ENCODE data around the gene TRABD2A.

TRABD2A gene

DNA sequence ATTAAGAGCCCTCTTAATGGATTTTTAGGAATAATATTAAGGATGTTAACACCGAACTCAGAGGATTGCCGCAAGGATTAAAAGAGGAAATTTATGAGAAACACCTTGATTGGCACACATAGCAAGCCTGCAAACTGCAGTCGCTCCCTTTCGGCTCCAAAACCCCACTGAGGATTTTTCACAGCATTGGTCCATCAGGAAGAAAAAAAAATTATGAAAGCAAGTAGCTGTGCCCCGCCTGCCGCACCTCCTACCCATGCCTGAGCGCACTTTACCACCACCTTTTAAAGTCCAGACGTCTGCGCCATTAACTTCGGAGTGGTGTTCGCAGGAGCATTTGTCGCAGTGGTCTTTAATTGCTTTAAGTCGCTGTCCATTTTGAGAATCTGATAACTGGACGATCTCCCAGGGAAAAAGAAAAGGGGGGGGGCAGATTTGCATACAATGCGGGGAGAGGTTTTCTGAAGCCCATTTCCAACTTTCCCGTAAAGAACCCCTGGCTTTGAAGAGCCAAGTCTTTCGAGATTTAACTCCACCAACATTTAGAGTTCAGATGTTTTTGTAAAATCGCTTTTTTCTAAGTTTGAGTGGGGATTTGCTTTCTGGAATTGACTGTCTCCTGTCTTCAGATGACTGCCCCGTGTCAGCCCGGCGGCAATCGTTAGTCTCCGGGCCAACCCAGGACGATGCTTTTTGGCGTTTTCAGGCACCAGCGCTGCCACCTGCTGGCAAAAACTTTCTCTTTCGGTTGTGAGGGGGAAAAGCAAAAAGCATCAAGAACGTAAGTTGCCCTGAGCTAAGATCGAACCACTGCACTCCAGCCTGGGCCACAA, 913 bp upstream of the TRABD2A start:
- no peaks in the 10 kb centered on the region for H3K9me3 ChIP-seq (ENCODE audit: insufficient read depth, low read length, severe bottlenecking)
- no peaks in the 10 kb centered on the region for H3K36me3 ChIP-seq (ENCODE audit: insufficient read depth, low read length)
- peak overlapping the region; percentile 63 for H3K4me2 ChIP-seq (ENCODE audit: insufficient read depth, low read length)
- H3K79me2 ChIP-seq (ENCODE audit: insufficient read depth, low read length), result no peaks in the 10 kb centered on the region
- H3K4me3 ChIP-seq (ENCODE audit: low read depth in 1 of 2, low read length in 2 of 2), result peak overlapping the region in 1 of 2 experiments; percentile 38; a peak in 2 of 4 replicates
- TF ChIP-seq, protein P1, sequence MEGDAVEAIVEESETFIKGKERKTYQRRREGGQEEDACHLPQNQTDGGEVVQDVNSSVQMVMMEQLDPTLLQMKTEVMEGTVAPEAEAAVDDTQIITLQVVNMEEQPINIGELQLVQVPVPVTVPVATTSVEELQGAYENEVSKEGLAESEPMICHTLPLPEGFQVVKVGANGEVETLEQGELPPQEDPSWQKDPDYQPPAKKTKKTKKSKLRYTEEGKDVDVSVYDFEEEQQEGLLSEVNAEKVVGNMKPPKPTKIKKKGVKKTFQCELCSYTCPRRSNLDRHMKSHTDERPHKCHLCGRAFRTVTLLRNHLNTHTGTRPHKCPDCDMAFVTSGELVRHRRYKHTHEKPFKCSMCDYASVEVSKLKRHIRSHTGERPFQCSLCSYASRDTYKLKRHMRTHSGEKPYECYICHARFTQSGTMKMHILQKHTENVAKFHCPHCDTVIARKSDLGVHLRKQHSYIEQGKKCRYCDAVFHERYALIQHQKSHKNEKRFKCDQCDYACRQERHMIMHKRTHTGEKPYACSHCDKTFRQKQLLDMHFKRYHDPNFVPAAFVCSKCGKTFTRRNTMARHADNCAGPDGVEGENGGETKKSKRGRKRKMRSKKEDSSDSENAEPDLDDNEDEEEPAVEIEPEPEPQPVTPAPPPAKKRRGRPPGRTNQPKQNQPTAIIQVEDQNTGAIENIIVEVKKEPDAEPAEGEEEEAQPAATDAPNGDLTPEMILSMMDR (IDR thresholded peaks at IDR 0.05; ENCODE audit: borderline replicate concordance, extremely low read depth, low read length, poor library complexity, severe bottlenecking), result peak; percentile 82
- TF ChIP-seq EZH2 (IDR thresholded peaks at IDR 0.05; ENCODE audit: borderline replicate concordance, low read depth, low read length, severe bottlenecking), result peak; percentile 44
- peak overlapping the region; percentile 16; the same call in 1 of the 2 replicates for H3K9ac ChIP-seq (ENCODE audit: low read depth, low read length)
- peak; percentile 96 for ATAC-seq (ENCODE audit: insufficient read depth, low read depth)
- H4K20me1 ChIP-seq (ENCODE audit: insufficient read depth, low read length), result no peaks in the 10 kb centered on the region
- peak overlapping the region; percentile 53; the same call in 1 of the 2 replicates for H2AFZ ChIP-seq (ENCODE audit: low read depth, low read length)
- H3K27me3 ChIP-seq (ENCODE audit: insufficient read depth, low read length, poor library complexity), result peaks cover 40% of the 10 kb centered on the region
- H3K27ac ChIP-seq (ENCODE audit: low read length), result no peak overlapping the region
- peak; percentile 80 for DNase-seq
- H3K4me1 ChIP-seq (ENCODE audit: insufficient read depth, low read length), result peaks cover 15% of the 10 kb centered on the region

DNA sequence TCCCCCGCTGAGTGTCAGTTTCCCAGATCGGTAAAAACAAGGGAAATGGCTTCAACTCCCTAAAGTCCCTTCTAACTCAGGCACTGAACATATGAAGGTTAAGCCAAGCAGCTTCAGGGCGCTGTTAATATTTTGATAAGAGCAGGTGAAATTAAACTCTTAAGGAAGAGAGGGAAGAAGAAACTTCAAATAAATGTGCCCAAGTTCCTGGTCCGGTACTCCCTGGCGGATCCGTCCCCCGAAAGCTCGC, 564 bp downstream of the TRABD2A start:
- Histone ChIP-seq H3K4me3 (ENCODE audit: low read depth in 1 of 2, low read length in 2 of 2) (no peak overlapping the region), H4K20me1 (ENCODE audit: insufficient read depth, low read length) (no peaks in the 10 kb centered on the region), H3K4me2 (ENCODE audit: insufficient read depth, low read length) (no peak overlapping the region), H3K9me3 (ENCODE audit: insufficient read depth, low read length, severe bottlenecking) (no peaks in the 10 kb centered on the region), H3K36me3 (ENCODE audit: insufficient read depth, low read length) (no peaks in the 10 kb centered on the region), H3K4me1 (ENCODE audit: insufficient read depth, low read length) (peaks cover 15% of the 10 kb centered on the region), H2AFZ (ENCODE audit: low read depth, low read length) (no peak overlapping the region), H3K27ac (ENCODE audit: low read length) (no peak overlapping the region), H3K9ac (ENCODE audit: low read depth, low read length) (no peak overlapping the region), H3K27me3 (ENCODE audit: insufficient read depth, low read length, poor library complexity) (peaks cover 46% of the 10 kb centered on the region), H3K79me2 (ENCODE audit: insufficient read depth, low read length) (no peaks in the 10 kb centered on the region)
- DNase-seq (no peak), ATAC-seq (ENCODE audit: insufficient read depth, low read depth) (no peak)
- no peak for TF ChIP-seq EZH2 (IDR thresholded peaks at IDR 0.05; ENCODE audit: borderline replicate concordance, low read depth, low read length, severe bottlenecking)
- TF ChIP-seq, protein P1 (IDR thresholded peaks at IDR 0.05; ENCODE audit: borderline replicate concordance, extremely low read depth, low read length, poor library complexity, severe bottlenecking), result no peak

DNA sequence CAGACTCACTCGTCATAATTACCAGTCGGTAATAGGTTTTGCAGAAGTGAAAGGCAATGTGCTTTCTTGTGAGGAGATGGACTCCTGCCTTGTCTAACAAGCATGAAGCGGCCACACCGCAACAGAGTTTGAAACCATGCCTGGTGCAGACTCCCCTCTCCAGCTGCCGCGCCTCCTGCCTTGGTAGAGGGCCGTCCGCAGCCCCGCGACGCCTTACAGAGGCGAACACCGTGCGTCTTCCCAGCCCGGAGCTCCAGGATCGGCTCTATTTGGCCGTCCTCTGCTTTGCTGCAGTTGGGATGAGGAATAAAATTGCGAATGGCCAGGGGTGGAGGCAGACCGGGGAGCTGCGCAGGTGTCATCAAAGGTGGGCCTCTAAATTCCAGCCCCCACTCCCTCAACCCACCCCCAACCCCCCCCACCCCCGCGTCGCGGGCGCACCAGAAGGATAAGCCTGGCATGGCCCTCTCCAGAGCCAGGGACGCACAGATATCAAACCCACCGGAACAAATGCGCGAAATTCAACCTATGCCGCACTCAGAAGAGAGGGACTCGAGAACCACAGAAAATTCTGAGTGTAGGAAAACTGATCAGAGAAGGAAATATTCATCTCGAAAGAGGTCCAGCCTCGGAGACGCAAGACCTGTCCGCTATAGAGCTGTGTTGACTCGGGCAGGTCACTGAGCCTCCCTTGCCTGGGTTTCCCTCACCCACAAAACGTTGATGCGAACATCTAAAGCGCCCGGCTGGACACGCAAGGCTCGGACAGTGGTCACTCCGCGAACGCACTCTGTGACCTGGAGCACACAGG, 1.1 kb downstream of the TRABD2A start:
- no peak for ATAC-seq (ENCODE audit: insufficient read depth, low read depth)
- no peaks in the 10 kb centered on the region for H3K79me2 ChIP-seq (ENCODE audit: insufficient read depth, low read length)
- H3K4me1 ChIP-seq (ENCODE audit: insufficient read depth, low read length), result peaks cover 15% of the 10 kb centered on the region
- TF ChIP-seq, protein P1 (IDR thresholded peaks at IDR 0.05; ENCODE audit: borderline replicate concordance, extremely low read depth, low read length, poor library complexity, severe bottlenecking), result no peak
- no peak for TF ChIP-seq EZH2 (IDR thresholded peaks at IDR 0.05; ENCODE audit: borderline replicate concordance, low read depth, low read length, severe bottlenecking)
- H3K27me3 ChIP-seq (ENCODE audit: insufficient read depth, low read length, poor library complexity), result peaks cover 46% of the 10 kb centered on the region
- H2AFZ ChIP-seq (ENCODE audit: low read depth, low read length), result no peak overlapping the region
- H3K27ac ChIP-seq (ENCODE audit: low read length), result no peak overlapping the region
- no peak for DNase-seq
- H4K20me1 ChIP-seq (ENCODE audit: insufficient read depth, low read length), result no peaks in the 10 kb centered on the region
- H3K9ac ChIP-seq (ENCODE audit: low read depth, low read length), result no peak overlapping the region
- H3K9me3 ChIP-seq (ENCODE audit: insufficient read depth, low read length, severe bottlenecking), result no peaks in the 10 kb centered on the region
- no peak overlapping the region for H3K4me2 ChIP-seq (ENCODE audit: insufficient read depth, low read length)
- H3K36me3 ChIP-seq (ENCODE audit: insufficient read depth, low read length), result no peaks in the 10 kb centered on the region
- H3K4me3 ChIP-seq (ENCODE audit: low read depth in 1 of 2, low read length in 2 of 2), result no peak overlapping the region

Data from DND-41 (cell line).